H1 (cell line): ENCODE results near the gene SGMS1. TPM values are rescaled to one million over a fixed set of nuclear protein-coding genes. Genes with fewer than 3 reads are reported as not detected.

Experiments used
- CTCF ChIA-PET: fragments of 300-600 bp; sonication (Branson Sonifier 250); formaldehyde crosslinking; loops from one replicate; lab custom pipeline; 2021; ENCODE audit not compliant: partially characterized antibody; lab: Charles Lee
- POLR2A ChIA-PET: fragments of 300-600 bp; sonication (Branson Sonifier 250); formaldehyde crosslinking; loops from one replicate; lab custom pipeline; 2021; ENCODE audit warnings: inconsistent platforms; ENCODE audit not compliant: partially characterized antibody; lab: Charles Lee
- DNase-seq, 2 experiments: peaks; one replicate each; pipeline versions ENCODE4 v3.0.0 to v3.0.0-alpha.2; 2010 to 2022; ENCODE audit warnings: low spot score in 2 of 2, low read depth in 1 of 2, mixed read lengths in 1 of 2
- FAIRE-seq: peaks from 2 replicates; lab custom pipeline; 2011; peaks lifted over from hg19 to GRCh38; lab: Jason Lieb, UNC
- H2AFZ ChIP-seq: 2 replicates; pipeline ENCODE4 v1.8.1; 2012; ENCODE audit warnings: low read length, inconsistent platforms
- H2AK5ac ChIP-seq: 2 replicates; pipeline ENCODE4 v1.6.1; 2013; ENCODE audit warnings: low read depth, low read length
- H2BK120ac ChIP-seq: replicated peaks from 2 replicates; pipeline ENCODE3; 2013; ENCODE audit warnings: low read depth, low read length, inconsistent platforms
- H2BK12ac ChIP-seq: 2 replicates; pipeline ENCODE4 v1.6.1; 2013; ENCODE audit warnings: low read depth, low read length
- H2BK15ac ChIP-seq: 2 replicates; pipeline ENCODE4 v1.6.1; 2013; ENCODE audit warnings: low read length
- H2BK20ac ChIP-seq: 2 replicates; pipeline ENCODE4 v1.6.1; 2013; ENCODE audit warnings: low read length
- H2BK5ac ChIP-seq: 2 replicates; pipeline ENCODE4 v1.6.1; 2013; ENCODE audit warnings: low read depth, low read length
- H3K14ac ChIP-seq: 2 replicates; pipeline ENCODE4 v1.6.1; 2013; ENCODE audit warnings: inconsistent platforms; ENCODE audit not compliant: insufficient read length
- H3K18ac ChIP-seq: 2 replicates; pipeline ENCODE4 v1.6.1; 2013; ENCODE audit warnings: low read length; ENCODE audit errors: extremely low read depth
- H3K23ac ChIP-seq: 2 replicates; pipeline ENCODE4 v1.6.1; 2013; ENCODE audit warnings: inconsistent platforms; ENCODE audit not compliant: insufficient read length
- H3K23me2 ChIP-seq: 2 replicates; pipeline ENCODE4 v1.6.1; 2013; ENCODE audit warnings: low read depth, low read length
- H3K27ac ChIP-seq: 2 replicates; pipeline ENCODE4 v1.6.1; 2011; ENCODE audit warnings: low read depth, low read length, inconsistent platforms
- H3K27me3 ChIP-seq, 4 experiments: replicated peaks in 1 of 4; 1 replicate in 1 of 4; 2 replicates in 3 of 4; pipeline versions ENCODE4 v1.6.1 to v1.8.1; 2011 to 2013; ENCODE audit warnings: low read length in 3 of 4, mild to moderate bottlenecking in 3 of 4, inconsistent platforms in 2 of 4, mixed read lengths in 2 of 4, moderate library complexity in 1 of 4; ENCODE audit not compliant: control insufficient read depth in 3 of 4, insufficient read depth in 3 of 4; ENCODE audit errors: extremely low read depth in 1 of 4
- H3K36me3 ChIP-seq, 4 experiments: 2 replicates each; pipeline versions ENCODE4 v1.6.1 to v1.8.1; 2011 to 2013; ENCODE audit warnings: mild to moderate bottlenecking in 4 of 4, low read length in 3 of 4, moderate library complexity in 2 of 4, control low read depth in 1 of 4, inconsistent platforms in 1 of 4; ENCODE audit not compliant: insufficient read depth in 4 of 4, control insufficient read depth in 2 of 4
- H3K4ac ChIP-seq: replicated peaks from 2 replicates; pipeline ENCODE3; 2013; ENCODE audit warnings: low read length, low read depth, mixed read lengths, inconsistent platforms; ENCODE audit not compliant: insufficient read length
- H3K4me1 ChIP-seq, 4 experiments: replicated peaks in 1 of 4; 1 replicate in 1 of 4; 2 replicates in 3 of 4; pipeline versions ENCODE4 v1.6.1 to v1.8.1; 2011 to 2013; ENCODE audit warnings: low read length in 3 of 4, inconsistent platforms in 2 of 4, mixed read lengths in 1 of 4; ENCODE audit not compliant: insufficient read depth in 4 of 4, control insufficient read depth in 3 of 4
- H3K4me2 ChIP-seq, 2 experiments: 2 replicates each; pipeline versions ENCODE4 v1.6.1 to v1.8.1; 2011 to 2013; ENCODE audit warnings: low read depth in 2 of 2, low read length in 2 of 2, control low read depth in 1 of 2, inconsistent platforms in 1 of 2, mild to moderate bottlenecking in 1 of 2; ENCODE audit not compliant: insufficient read depth in 1 of 2
- H3K4me3 ChIP-seq, 4 experiments: fragments of 200-600, 300-600 bp in 1 of 4; sonication (generic), shearing (Covaris generic), sonication (Bioruptor Twin) in 1 of 4; 2 replicates each; pipeline versions ENCODE4 v1.5.1 to v1.8.1; 2011 to 2016; ENCODE audit warnings: low read length in 4 of 4, low read depth in 3 of 4, control low read depth in 2 of 4, inconsistent platforms in 2 of 4, mild to moderate bottlenecking in 2 of 4, mixed read lengths in 1 of 4, moderate library complexity in 1 of 4; ENCODE audit not compliant: insufficient read depth in 2 of 4; ENCODE audit errors: extremely low read depth in 1 of 4
- H3K56ac ChIP-seq: replicated peaks from 2 replicates; pipeline ENCODE3; 2013; ENCODE audit warnings: low read depth, mild to moderate bottlenecking, mixed read lengths, low read length, inconsistent platforms; ENCODE audit not compliant: insufficient read length
- H3K79me1 ChIP-seq: 2 replicates; pipeline ENCODE4 v1.6.1; 2013; ENCODE audit warnings: low read depth, low read length, control low read depth
- H3K79me2 ChIP-seq, 2 experiments: 2 replicates each; pipeline versions ENCODE4 v1.6.1 to v1.8.1; 2012 to 2013; ENCODE audit warnings: low read length in 2 of 2, mild to moderate bottlenecking in 2 of 2, inconsistent platforms in 1 of 2; ENCODE audit not compliant: insufficient read depth in 2 of 2, control insufficient read depth in 1 of 2
- H3K9ac ChIP-seq, 4 experiments: replicated peaks in 1 of 4; 1 replicate in 1 of 4; 2 replicates in 3 of 4; pipeline versions ENCODE4 v1.6.1 to v1.8.1; 2011 to 2013; ENCODE audit warnings: low read depth in 3 of 4, low read length in 3 of 4, control low read depth in 2 of 4, mild to moderate bottlenecking in 2 of 4, moderate library complexity in 2 of 4, inconsistent platforms in 1 of 4; ENCODE audit errors: extremely low read depth in 1 of 4
- H3K9me3 ChIP-seq, 2 experiments: 2 replicates each; pipeline versions ENCODE4 v1.6.1 to v1.8.1; 2012 to 2013; ENCODE audit warnings: mild to moderate bottlenecking in 2 of 2, moderate library complexity in 2 of 2, control low read depth in 1 of 2, inconsistent platforms in 1 of 2, low read depth in 1 of 2, low read length in 1 of 2, mixed read lengths in 1 of 2; ENCODE audit not compliant: insufficient read depth in 2 of 2
- H4K20me1 ChIP-seq, 2 experiments: replicated peaks in 1 of 2; 2 replicates each; pipeline versions ENCODE3 to v1.8.1; 2011 to 2013; ENCODE audit warnings: inconsistent platforms in 2 of 2, low read length in 2 of 2, mild to moderate bottlenecking in 1 of 2; ENCODE audit not compliant: insufficient read depth in 2 of 2, control insufficient read depth in 1 of 2
- H4K5ac ChIP-seq: 2 replicates; pipeline ENCODE4 v1.6.1; 2013; ENCODE audit warnings: low read length, low read depth, mixed read lengths, inconsistent platforms; ENCODE audit not compliant: insufficient read length
- H4K8ac ChIP-seq: 2 replicates; pipeline ENCODE4 v1.8.0; 2013; ENCODE audit warnings: mild to moderate bottlenecking, moderate library complexity, low read length, inconsistent platforms; ENCODE audit not compliant: insufficient read depth; ENCODE audit errors: extremely low read depth
- H4K91ac ChIP-seq: replicated peaks from 2 replicates; pipeline ENCODE3; 2013; ENCODE audit warnings: low read length, mixed read lengths, inconsistent platforms; ENCODE audit not compliant: insufficient read length
- BACH1 ChIP-seq: IDR thresholded peaks from 2 replicates; pipeline ENCODE4 v1.6.1; 2012; ENCODE audit warnings: low read length, improper control_type of control experiment
- NRF1 ChIP-seq: IDR thresholded peaks from 2 replicates; pipeline ENCODE4 v1.6.1; 2011; ENCODE audit warnings: mild to moderate bottlenecking, low read depth, low read length, improper control_type of control experiment
- SIN3A ChIP-seq, 2 experiments: IDR thresholded peaks in 1 of 2; conservative IDR thresholded peaks in 1 of 2; 2 replicates each; pipeline ENCODE4 v1.6.1; 2011 to 2012; ENCODE audit warnings: low read length in 2 of 2, improper control_type of control experiment in 1 of 2, low read depth in 1 of 2, mild to moderate bottlenecking in 1 of 2
- SRF ChIP-seq: IDR thresholded peaks from 2 replicates; pipeline ENCODE4 v1.6.1; 2011; ENCODE audit warnings: mild to moderate bottlenecking, low read depth, low read length, moderate library complexity
- TAF1 ChIP-seq: IDR thresholded peaks from 2 replicates; pipeline ENCODE4 v1.6.1; 2011; ENCODE audit warnings: mild to moderate bottlenecking, low read depth, low read length
- WGBS, 2 experiments: shearing (Covaris generic) in 1 of 2; methylation state at CpG; one replicate each; pipeline versions ENCODE4 v1.1.6 to v1.1.7; 2013 to 2015; ENCODE audit warnings: low lambda C conversion rate in 2 of 2, mixed read lengths in 2 of 2, inconsistent platforms in 1 of 2, low coverage in 1 of 2, missing lambda C conversion rate in 1 of 2; ENCODE audit not compliant: insufficient replicate concordance in 2 of 2, insufficient coverage in 1 of 2, insufficient read length in 1 of 2; ENCODE audit errors: extremely low coverage in 1 of 2, missing lambda C conversion rate in 1 of 2; 5-methylcytosine and 5-hydroxymethylcytosine counted together
- polyA plus RNA-seq, 7 experiments: library from polyadenylated mRNA; depleted of rRNA in 3 of 7; stranded (reverse) in 5 of 7; unstranded in 2 of 7; fragments of >200 nt in 5 of 7; fragments of 200-250 nt in 2 of 7; gene quantifications; 1 replicate in 5 of 7; 2 replicates in 1 of 7; 4 replicates in 1 of 7; pipeline versions ENCODE4 v1.2.1 to v1.2.3, GENCODE V29; 2011 to 2013; ENCODE audit warnings: missing spikeins in 2 of 7, mixed read lengths in 2 of 7
- total RNA-seq: library from RNA; stranded (reverse); fragmentation: NEBNext Ultra II Directional; extraction: Animal tissue kit (Norgen Biotek cat#: 25700); gene quantifications from 2 replicates; pipeline ENCODE4 v1.2.1, GENCODE V29; 2021
- TF ChIP-seq, protein P1 (sequence below): IDR thresholded peaks from 2 replicates; pipeline ENCODE4 v1.6.1; 2012; ENCODE audit warnings: low read length, inconsistent platforms

SGMS1 gene
- total and polyA plus RNA-seq, 2 of the 8 experiments (the other 6 are each of a cell fraction or from before 2014, with no cell fraction given), result 6.0 to 15.6 TPM

GRCh38 chr10:50396491-50397311 is 227.1 kb downstream of the SGMS1 start:
- no peaks in the 10 kb centered on the region; a peak in 1 of 4 replicates for H3K79me2 ChIP-seq
- ChIA-PET POLR2A (interaction anchor here (0.6 to 2.3 kb wide), 3 partner anchors 8 to 61 kb away, joined by 3 to 6 read pairs (median 3); no protein-coding TSS in a partner anchor), CTCF (interaction anchor here (0.8 to 2.1 kb wide), 4 partner anchors 10 to 82 kb away, joined by 3 to 6 read pairs (median 4); no protein-coding TSS in a partner anchor)
- no peaks in the 10 kb centered on the region for H3K27me3 ChIP-seq
- no peak overlapping the region for H2BK12ac ChIP-seq
- no peaks in the 10 kb centered on the region for H3K9me3 ChIP-seq
- no peak overlapping the region for H2AFZ ChIP-seq
- WGBS, 2 experiments, result 87% methylated on average over 7 of the region's 7 CpGs; no CpG with 5 or more reads in 1 of the 2 experiments
- no peak overlapping the region for H3K23ac ChIP-seq
- H3K9ac ChIP-seq, result no peak overlapping the region
- H3K23me2 ChIP-seq, result no peaks in the 10 kb centered on the region
- H3K56ac ChIP-seq, result no peak overlapping the region
- no peak overlapping the region for H3K18ac ChIP-seq
- no peak overlapping the region for H3K4me2 ChIP-seq
- no peak overlapping the region for H3K4me3 ChIP-seq
- H2BK5ac ChIP-seq, result no peak overlapping the region
- H2AK5ac ChIP-seq, result no peak overlapping the region
- H3K36me3 ChIP-seq, result no peaks in the 10 kb centered on the region
- no peak overlapping the region for H3K14ac ChIP-seq
- peaks cover 2% of the 10 kb centered on the region; the same call in 1 of the 2 replicates for H3K79me1 ChIP-seq
- no peak for DNase-seq
- H4K91ac ChIP-seq, result no peak overlapping the region
- H3K27ac ChIP-seq, result no peak overlapping the region
- H2BK120ac ChIP-seq, result no peak overlapping the region
- TF ChIP-seq SIN3A (conservative IDR thresholded peaks at IDR 0.05 in 1 of 2, IDR thresholded peaks at IDR 0.05 in 1 of 2; ENCODE audit: low read depth in 1 of 2, low read length in 2 of 2) (no peak), BACH1 (no peak), TAF1 (no peak), SRF (no peak), NRF1 (no peak)
- TF ChIP-seq, protein P1, sequence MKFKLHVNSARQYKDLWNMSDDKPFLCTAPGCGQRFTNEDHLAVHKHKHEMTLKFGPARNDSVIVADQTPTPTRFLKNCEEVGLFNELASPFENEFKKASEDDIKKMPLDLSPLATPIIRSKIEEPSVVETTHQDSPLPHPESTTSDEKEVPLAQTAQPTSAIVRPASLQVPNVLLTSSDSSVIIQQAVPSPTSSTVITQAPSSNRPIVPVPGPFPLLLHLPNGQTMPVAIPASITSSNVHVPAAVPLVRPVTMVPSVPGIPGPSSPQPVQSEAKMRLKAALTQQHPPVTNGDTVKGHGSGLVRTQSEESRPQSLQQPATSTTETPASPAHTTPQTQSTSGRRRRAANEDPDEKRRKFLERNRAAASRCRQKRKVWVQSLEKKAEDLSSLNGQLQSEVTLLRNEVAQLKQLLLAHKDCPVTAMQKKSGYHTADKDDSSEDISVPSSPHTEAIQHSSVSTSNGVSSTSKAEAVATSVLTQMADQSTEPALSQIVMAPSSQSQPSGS, result no peak
- H4K5ac ChIP-seq, result no peak overlapping the region
- H4K8ac ChIP-seq, result no peak overlapping the region
- no peaks in the 10 kb centered on the region; a peak in 1 of 7 replicates for H3K4me1 ChIP-seq
- H3K4ac ChIP-seq, result no peak overlapping the region
- no peak for FAIRE-seq
- H2BK15ac ChIP-seq, result no peak overlapping the region
- H2BK20ac ChIP-seq, result no peak overlapping the region
- peaks cover 0 to 2% of the 10 kb centered on the region in 2 experiments for H4K20me1 ChIP-seq
